ENCODE data around the gene RBPJL. TPM values are rescaled to one million over a fixed set of nuclear protein-coding genes. Genes with fewer than 3 reads are reported as not detected.

Gene RBPJL
- total and polyA plus RNA-seq, 2 donors from 2014 or later, result not detected

DNA sequence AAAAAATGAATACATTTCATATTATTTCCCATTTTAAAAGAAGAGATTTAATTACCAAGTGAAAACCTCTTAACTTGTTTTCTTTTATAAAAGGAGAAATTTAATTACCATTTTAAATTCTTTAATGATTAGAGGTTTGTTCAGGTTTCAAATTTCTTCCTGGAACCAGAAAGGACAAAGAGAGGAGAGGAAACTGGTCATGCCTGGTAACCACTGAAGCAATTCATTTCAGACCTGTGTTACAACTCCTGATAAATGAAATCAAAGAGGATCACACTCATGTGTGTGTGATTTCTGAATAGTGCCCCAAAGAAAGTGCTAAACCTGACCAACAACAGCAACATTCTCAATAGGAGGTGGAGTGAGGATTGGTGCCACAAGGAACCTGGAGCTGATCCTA lies 39.7 kb upstream of the RBPJL start:
- intact Hi-C loops (cut with DNase I), result no loop called here
- Histone ChIP-seq H3K36me3 (ENCODE audit: control insufficient read depth in 2 of 3, insufficient read depth in 3 of 3, low read length in 3 of 3) (no peaks in the 10 kb centered on the region), H3K27me3 (ENCODE audit: control insufficient read depth, insufficient read depth, low read length) (no peaks in the 10 kb centered on the region), H3K9ac (ENCODE audit: low read length in 3 of 3) (no peak overlapping the region), H3K4me1 (ENCODE audit: control insufficient read depth in 2 of 3, insufficient read depth in 2 of 3, low read depth in 1 of 3, low read length in 3 of 3) (peaks cover 0 to 5% (median 0%) of the 10 kb centered on the region in 3 donors), H3K27ac (ENCODE audit: low read depth in 2 of 2, low read length in 2 of 2) (no peak overlapping the region), H3K4me3 (ENCODE audit: low read length in 3 of 3) (no peak overlapping the region), H3K9me3 (ENCODE audit: control insufficient read depth in 2 of 3, insufficient read depth in 1 of 3, low read length in 3 of 3) (no peaks in the 10 kb centered on the region)
- FAIRE-seq (peak; percentile 3), DNase-seq (peak in 2 of 5 donors; percentile 73 to 78)
- TF ChIP-seq CTCF (IDR thresholded peaks at IDR 0.05; ENCODE audit: borderline replicate concordance, extremely low read depth, insufficient read depth), result no peak

DNA sequence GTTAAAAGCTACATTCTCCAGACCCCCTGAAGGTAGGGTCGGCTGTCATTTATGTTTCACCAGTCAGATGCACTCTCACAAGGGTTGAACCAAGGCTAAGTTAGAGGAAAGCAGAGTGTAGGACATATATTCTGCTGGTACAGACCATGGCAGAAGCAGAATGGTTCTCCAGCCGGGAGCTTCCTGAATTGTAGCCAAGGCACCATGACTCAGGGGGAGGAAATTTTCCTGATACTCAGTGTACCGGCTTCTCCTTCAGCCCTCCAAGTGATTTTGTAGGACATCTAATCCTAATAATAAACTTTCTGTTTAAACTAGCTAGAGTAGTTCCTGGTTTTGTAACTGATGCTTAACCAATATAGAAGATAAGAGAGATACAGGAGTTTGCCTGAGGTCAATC lies 38.1 kb upstream of the RBPJL start:
- no peak overlapping the region for H3K27ac ChIP-seq (ENCODE audit: low read depth in 2 of 2, low read length in 2 of 2)
- no peak overlapping the region for H3K9ac ChIP-seq (ENCODE audit: low read length in 3 of 3)
- no peaks in the 10 kb centered on the region for H3K36me3 ChIP-seq (ENCODE audit: control insufficient read depth in 2 of 3, insufficient read depth in 3 of 3, low read length in 3 of 3)
- H3K4me1 ChIP-seq (ENCODE audit: control insufficient read depth in 2 of 3, insufficient read depth in 2 of 3, low read depth in 1 of 3, low read length in 3 of 3), result peaks cover 0 to 5% (median 0%) of the 10 kb centered on the region in 3 donors
- TF ChIP-seq CTCF (IDR thresholded peaks at IDR 0.05; ENCODE audit: borderline replicate concordance, extremely low read depth, insufficient read depth), result no peak
- FAIRE-seq (no peak), DNase-seq (no peak)
- H3K27me3 ChIP-seq (ENCODE audit: control insufficient read depth, insufficient read depth, low read length), result no peaks in the 10 kb centered on the region
- no peak overlapping the region for H3K4me3 ChIP-seq (ENCODE audit: low read length in 3 of 3)
- no peaks in the 10 kb centered on the region for H3K9me3 ChIP-seq (ENCODE audit: control insufficient read depth in 2 of 3, insufficient read depth in 1 of 3, low read length in 3 of 3)
- intact Hi-C loops (cut with DNase I), result no loop called here

DNA sequence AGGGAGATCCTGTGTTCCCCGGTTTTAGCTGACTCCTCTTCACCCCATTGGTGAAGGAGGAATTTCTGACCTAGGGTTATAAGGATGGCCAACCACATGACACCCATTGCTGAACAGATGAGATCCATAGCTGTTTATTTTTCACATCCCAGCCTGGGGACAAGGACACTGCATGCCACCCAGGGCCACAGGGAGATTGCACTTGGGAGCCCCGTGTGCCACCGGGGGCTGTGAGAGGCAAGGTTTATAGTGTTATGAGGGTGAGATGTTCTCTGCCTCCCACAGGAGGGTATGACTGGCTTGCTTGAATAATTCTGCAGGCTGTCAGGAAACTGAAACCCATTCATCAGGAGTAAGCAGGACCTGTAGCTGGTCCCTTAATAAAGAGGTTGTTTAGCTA lies 37.6 kb upstream of the RBPJL start:
- intact Hi-C loops (cut with DNase I), result no loop called here
- DNase-seq (peak in 2 of 5 donors; percentile 32 to 50), FAIRE-seq (no peak)
- no peak overlapping the region for H3K4me3 ChIP-seq (ENCODE audit: low read length in 3 of 3)
- TF ChIP-seq CTCF (IDR thresholded peaks at IDR 0.05; ENCODE audit: borderline replicate concordance, extremely low read depth, insufficient read depth), result no peak
- no peaks in the 10 kb centered on the region for H3K27me3 ChIP-seq (ENCODE audit: control insufficient read depth, insufficient read depth, low read length)
- no peaks in the 10 kb centered on the region for H3K9me3 ChIP-seq (ENCODE audit: control insufficient read depth in 2 of 3, insufficient read depth in 1 of 3, low read length in 3 of 3)
- H3K4me1 ChIP-seq (ENCODE audit: control insufficient read depth in 2 of 3, insufficient read depth in 2 of 3, low read depth in 1 of 3, low read length in 3 of 3), result peaks cover 0 to 5% (median 0%) of the 10 kb centered on the region in 3 donors
- no peak overlapping the region for H3K27ac ChIP-seq (ENCODE audit: low read depth in 2 of 2, low read length in 2 of 2)
- no peak overlapping the region for H3K9ac ChIP-seq (ENCODE audit: low read length in 3 of 3)
- H3K36me3 ChIP-seq (ENCODE audit: control insufficient read depth in 2 of 3, insufficient read depth in 3 of 3, low read length in 3 of 3), result no peaks in the 10 kb centered on the region

DNA sequence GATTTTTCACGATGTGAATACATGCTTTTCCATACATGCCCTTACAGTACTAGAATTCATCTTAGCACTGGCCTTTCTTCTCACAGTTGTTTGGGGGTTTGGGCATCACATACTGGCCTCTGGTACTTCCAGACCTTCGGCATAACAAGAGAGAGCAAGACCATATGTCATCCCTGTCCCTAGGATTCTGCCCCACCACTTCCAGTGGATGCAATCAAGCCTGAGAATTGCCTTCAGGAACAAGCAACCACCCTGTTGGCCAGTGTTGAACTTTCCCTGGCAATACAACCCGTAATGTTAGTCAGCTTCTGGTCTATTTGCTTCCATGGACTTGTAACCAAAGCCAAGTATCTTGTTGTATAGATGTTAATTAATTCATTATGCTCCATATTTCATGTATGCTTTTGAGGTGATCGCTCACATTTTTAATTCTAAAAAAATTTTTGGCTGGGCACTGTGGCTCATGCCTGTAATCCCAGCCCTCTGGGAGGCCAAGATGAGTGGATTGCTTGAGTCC lies 36.8 kb upstream of the RBPJL start:
- no peak overlapping the region for H3K4me3 ChIP-seq (ENCODE audit: low read length in 3 of 3)
- no peaks in the 10 kb centered on the region for H3K27me3 ChIP-seq (ENCODE audit: control insufficient read depth, insufficient read depth, low read length)
- H3K9me3 ChIP-seq (ENCODE audit: control insufficient read depth in 2 of 3, insufficient read depth in 1 of 3, low read length in 3 of 3), result no peaks in the 10 kb centered on the region
- DNase-seq, result no peak
- H3K36me3 ChIP-seq (ENCODE audit: control insufficient read depth in 2 of 3, insufficient read depth in 3 of 3, low read length in 3 of 3), result no peaks in the 10 kb centered on the region
- peaks cover 0 to 5% (median 0%) of the 10 kb centered on the region in 3 donors for H3K4me1 ChIP-seq (ENCODE audit: control insufficient read depth in 2 of 3, insufficient read depth in 2 of 3, low read depth in 1 of 3, low read length in 3 of 3)
- H3K9ac ChIP-seq (ENCODE audit: low read length in 3 of 3), result no peak overlapping the region
- H3K27ac ChIP-seq (ENCODE audit: low read depth in 2 of 2, low read length in 2 of 2), result no peak overlapping the region
- FAIRE-seq, result no peak
- no peak for TF ChIP-seq CTCF (IDR thresholded peaks at IDR 0.05; ENCODE audit: borderline replicate concordance, extremely low read depth, insufficient read depth)
- intact Hi-C loops (cut with DNase I), result no loop called here

Measured in kidney (tissue), 14 donors.